CD4-positive, alpha-beta T cell treated with Interleukin-1 beta for 1 hour (primary cell): ENCODE results near the gene NUMB.

Source experiments
- DNase-seq, 2 donors: peaks; one replicate each; pipeline ENCODE4 v3.0.0-alpha.2; 2020 to 2022

Gene NUMB

GRCh38 chr14:73458183-73458976, at the start of gene NUMB:
Gene NUMB, minus strand, starts transcription at chr14:73458546. Its CDS starts 102,795 bp downstream, at chr14:73355751.
- DNase-seq, result peak; percentile 97 to 99

GRCh38 chr14:73503648-73504047, 45.3 kb upstream of the NUMB start:
- peak in 1 of 2 donors; percentile 6 for DNase-seq

GRCh38 chr14:73502017-73502619, 43.8 kb upstream of the NUMB start:
- DNase-seq, result no peak

DNA sequence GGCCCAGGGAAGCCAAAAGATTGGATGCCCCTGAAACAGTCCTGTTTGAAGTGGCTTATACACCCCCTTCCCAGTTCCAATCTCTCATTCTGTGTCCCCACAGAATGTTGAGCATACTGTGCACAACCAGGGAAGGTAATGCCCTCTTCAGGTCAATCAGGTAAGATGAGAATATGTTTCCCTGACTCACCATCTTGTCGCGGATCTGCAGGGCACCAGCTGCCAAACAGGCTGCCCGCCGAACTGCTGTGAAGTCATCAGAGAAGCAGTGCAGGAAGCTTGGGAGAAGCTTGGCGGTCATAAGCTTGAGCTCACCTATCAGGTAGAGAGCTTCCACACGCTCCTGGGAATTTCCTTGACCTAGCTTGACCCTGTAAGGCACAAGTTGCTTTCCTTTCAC, 42.0 kb upstream of the NUMB start:
- DNase-seq, result no peak

DNA sequence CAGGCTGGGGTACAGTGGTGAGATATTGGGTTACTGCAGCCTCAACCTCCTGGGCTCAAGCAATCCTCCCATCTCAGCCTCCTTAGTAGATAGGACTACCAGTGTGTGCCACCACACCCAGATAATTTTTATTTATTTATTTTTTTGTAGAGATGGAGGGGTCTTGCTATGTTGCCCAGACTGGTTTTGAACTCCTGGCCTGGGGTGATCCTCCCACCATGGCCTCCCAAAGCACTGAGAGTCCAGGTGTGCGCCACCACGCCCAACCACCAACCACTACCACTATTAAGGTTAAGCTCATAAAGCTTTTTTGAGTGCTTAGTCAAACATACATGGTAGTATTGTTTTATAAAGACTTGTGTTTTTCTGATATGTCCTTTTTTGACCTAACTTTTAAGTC, 36.2 kb upstream of the NUMB start:
- DNase-seq, result no peak

DNA sequence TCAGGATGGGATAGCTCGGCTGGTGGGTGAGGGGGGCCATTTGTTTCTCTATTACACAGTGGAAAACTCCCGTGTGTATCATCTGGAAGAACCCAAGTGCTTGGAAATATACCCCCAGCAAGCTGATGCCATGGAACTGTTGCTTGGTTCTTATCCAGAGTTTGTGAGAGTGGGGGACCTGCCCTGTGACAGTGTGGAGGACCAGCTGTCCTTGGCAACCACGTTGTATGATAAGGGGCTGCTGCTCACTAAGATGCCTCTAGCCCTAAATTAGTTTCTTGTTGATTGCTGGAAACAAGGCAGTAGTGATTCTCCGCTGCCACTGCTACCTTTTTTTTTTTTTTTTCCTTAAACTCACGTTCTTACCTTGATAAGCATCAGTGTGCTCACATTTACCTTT, 34.3 kb upstream of the NUMB start:
- DNase-seq, result no peak

DNA sequence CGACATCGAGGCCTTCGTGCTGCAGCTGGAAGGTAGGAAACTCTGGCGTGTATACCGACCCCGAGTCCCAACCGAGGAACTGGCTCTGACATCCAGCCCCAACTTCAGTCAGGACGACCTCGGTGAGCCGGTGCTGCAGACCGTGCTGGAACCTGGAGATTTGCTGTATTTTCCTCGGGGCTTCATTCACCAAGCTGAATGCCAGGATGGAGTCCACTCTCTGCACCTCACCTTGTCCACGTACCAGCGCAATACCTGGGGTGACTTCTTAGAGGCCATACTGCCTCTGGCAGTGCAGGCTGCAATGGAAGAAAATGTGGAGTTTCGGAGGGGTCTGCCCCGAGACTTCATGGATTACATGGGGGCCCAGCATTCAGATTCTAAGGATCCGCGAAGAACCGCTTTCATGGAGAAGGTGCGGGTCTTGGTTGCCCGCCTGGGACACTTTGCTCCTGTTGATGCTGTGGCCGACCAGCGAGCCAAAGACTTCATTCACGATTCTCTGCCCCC, 33.8 kb upstream of the NUMB start:
- no peak for DNase-seq

DNA sequence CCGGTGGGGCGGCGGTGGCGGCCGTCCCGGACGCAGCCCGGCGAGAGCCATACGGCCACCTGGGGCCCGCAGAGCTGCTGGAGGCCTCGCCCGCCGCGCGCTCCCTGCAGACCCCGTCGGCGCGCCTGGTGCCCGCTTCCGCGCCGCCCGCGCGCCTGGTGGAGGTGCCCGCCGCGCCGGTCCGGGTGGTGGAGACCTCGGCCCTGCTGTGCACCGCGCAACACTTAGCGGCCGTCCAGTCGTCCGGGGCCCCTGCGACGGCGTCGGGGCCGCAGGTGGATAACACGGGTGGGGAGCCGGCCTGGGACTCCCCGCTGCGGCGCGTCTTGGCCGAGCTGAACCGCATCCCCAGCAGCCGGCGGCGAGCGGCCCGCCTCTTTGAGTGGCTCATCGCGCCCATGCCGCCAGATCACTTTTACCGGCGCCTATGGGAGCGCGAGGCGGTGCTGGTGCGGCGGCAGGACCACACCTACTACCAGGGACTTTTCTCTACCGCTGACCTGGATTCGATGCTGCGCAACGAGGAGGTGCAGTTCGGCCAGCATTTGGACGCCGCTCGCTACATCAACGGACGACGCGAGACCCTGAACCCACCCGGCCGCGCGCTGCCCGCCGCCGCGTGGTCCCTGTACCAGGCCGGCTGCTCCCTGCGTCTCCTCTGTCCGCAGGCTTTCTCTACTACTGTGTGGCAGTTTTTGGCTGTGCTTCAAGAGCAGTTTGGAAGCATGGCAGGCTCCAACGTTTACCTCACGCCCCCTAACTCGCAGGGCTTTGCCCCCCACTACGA, 33.1 kb upstream of the NUMB start:
- peak; percentile 69 to 76 for DNase-seq

DNA sequence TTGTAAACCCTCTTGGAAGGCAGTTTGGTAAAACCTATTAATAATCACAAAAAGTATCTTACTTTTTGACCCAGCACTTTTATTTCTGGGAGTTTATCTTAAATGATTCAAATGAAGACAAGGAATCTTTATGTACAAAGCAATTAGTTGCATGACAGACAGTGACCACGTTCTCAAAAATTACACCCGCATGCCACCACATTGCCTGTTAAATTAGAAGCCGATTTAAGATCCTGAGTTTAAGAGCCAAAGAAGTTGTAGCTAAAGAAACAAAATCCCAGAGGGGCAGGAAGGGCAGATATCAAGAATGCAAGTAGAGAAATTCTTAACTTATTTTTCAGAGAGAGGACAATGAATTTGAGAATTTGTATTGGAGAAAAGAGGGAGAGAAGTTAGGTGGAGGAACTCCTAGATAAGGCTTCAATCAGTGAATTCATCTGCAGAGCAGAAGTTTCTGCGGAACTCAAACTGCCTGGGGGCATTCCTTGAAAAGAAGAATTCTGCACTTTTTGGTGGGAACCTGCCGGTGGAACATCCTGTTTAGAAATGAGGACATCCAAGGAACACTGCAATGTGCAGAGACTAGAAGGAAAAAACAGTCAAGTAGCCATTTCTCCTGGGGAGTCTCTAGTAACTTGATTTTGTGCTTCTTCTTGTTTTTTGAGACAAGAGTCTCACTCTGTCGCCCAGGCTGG, 31.3 kb upstream of the NUMB start:
- no peak for DNase-seq

DNA sequence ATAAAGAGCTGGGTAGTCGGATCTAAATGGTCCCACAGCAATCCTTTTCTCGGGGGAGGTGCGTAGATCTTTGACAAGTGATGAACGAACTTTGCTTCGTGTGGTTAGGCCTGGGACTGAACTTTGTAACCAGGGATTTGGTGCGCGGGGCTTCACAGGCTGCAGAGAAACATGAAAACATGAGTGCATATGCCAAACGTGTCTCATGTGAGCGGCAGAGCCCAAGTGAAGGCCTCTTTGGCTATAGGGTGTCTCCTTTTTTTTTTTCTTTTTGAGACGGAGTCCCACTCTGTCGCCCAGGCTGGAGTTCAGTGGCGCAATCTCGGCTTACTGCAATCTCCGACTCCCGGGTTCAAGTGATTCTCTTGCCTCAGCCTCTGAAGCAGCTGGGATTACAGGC, 20.3 kb upstream of the NUMB start:
- no peak for DNase-seq

GRCh38 chr14:73477618-73478266, 19.4 kb upstream of the NUMB start:
- DNase-seq, result peak in 1 of 2 donors; percentile 44

- no peak for DNase-seq
These were observed 18.1 kb upstream of the NUMB start for GRCh38 chr14:73476451-73476931.

DNA sequence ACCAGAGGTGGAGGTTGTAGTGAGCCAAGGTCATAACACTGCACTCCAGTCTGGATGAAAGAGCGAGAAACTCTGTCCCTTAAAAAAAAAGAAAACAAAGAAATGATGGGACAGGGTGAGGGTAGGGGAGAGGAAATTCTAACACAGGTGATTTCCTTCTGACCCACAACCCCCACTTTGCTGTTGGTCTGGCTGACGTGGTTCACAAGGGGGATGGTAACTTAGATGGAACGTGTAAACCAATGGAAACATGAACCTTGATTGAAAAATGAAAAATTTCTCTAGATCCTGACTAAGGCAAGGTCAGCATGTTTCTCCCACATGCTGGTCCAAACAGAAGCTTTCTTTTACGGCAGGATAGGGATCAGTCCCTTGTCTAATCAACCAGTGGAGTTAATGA, 16.6 kb upstream of the NUMB start:
- DNase-seq, result no peak

- DNase-seq, result peak; percentile 11 to 69
These were observed 14.1 kb upstream of the NUMB start for GRCh38 chr14:73472185-73473114.

- no peak for DNase-seq
These were observed 13.3 kb upstream of the NUMB start for GRCh38 chr14:73471582-73472184.

DNA sequence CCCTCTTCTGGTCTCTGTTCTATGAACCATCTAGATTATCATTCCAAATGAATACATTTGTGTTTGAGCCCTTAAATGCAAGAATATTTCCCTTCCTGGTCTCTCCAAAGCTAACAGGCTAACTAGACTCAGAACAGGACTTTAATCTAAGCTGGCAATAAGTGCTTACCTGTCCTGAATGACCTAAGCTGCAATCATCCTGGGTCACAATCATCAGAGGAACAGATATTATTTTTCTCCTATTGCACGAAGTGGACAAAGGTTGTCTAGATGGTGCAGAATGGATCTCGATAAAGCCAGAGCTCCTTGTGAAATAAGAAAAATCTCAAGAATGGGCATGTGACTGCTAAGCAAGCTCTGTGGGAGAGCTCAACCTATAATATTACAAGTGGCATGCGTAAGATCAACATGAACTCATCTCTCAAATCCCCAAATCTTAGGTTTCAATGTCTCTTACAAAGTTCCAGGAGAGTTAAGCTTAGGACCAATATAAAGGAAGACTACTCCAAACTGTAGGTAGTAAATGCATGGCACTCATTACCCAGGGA, 10.6 kb upstream of the NUMB start:
- no peak for DNase-seq

DNA sequence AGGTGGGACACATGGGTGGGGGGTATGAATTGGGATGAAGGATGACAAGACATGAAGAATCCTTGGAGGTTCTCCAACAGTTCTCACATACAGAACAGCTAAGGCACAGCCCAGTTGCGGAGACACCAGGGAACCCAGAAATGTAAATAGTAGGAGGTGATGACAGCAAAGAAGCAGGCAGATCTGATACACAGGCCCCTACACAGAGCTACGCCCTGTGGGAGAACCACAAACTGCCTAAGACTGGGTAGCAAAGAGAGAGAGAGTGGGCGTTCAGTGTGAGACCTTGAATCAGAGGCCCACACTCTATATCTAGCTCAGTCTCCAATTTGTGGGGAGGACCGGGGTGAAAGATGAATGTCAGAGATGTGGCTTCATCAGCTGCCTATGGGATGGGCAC, 9.5 kb upstream of the NUMB start:
- DNase-seq, result no peak

- DNase-seq, result peak in 1 of 2 donors; percentile 72
These were observed 9.0 kb upstream of the NUMB start for GRCh38 chr14:73467377-73467776.

DNA sequence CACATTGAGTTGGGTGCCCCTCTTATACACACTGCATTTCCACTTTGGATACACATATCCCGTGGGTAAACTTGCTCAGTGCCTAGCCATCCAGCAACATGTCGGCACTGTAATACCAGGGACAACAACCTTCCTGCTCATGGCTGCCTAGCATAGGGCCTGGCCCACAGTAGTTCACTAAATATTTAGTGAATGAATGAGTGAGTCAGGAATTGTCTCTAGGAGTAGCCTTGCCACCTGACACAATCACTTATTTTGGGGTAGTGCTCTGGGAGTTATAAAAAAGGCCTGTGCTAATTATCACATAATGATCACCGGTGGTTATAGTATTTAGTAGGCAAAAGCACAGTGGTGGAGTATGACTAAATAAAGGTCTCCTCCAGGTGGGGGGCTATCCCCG, 8.5 kb upstream of the NUMB start:
- DNase-seq, result no peak

- no peak for DNase-seq
These were observed 7.6 kb upstream of the NUMB start for GRCh38 chr14:73465823-73466532.
